Adrenal gland (tissue), 12 donors: ENCODE data around the gene ZNF138. TPM values are rescaled to one million over a fixed set of nuclear protein-coding genes. Genes with fewer than 3 reads are reported as not detected.

ENCODE experiments used
- DNase-seq, 7 donors: peaks; one replicate each; pipeline ENCODE4 v3.0.0-alpha.2; 2019 to 2020
- H3K27ac ChIP-seq, 5 donors: fragments of 200-600 bp; sonication (generic) in 4 of 5; 1 replicate in 3 of 5; 2 replicates in 2 of 5; pipeline versions ENCODE4 v1.5.1 to v1.8.0; 2016 to 2020; ENCODE audit warnings: mild to moderate bottlenecking in 1 of 5
- H3K27me3 ChIP-seq: fragments of 200-600 bp; 2 replicates; pipeline ENCODE4 v1.8.0; 2021
- H3K36me3 ChIP-seq, 2 donors: fragments of 200-600 bp; replicated peaks in 1 of 2; 1 replicate in 1 of 2; 2 replicates in 1 of 2; pipeline versions ENCODE4 v1.5.1 to v1.8.0; 2018 to 2022
- H3K4me1 ChIP-seq, 2 donors: fragments of 200-600 bp; replicated peaks in 1 of 2; 1 replicate in 1 of 2; 2 replicates in 1 of 2; pipeline versions ENCODE4 v1.5.1 to v1.8.0; 2018 to 2021
- H3K4me3 ChIP-seq, 4 donors: fragments of 200-600 bp; sonication (generic) in 3 of 4; one replicate each; pipeline ENCODE4 v1.5.1; 2016 to 2018
- H3K9me3 ChIP-seq, 3 donors: fragments of 200-600 bp; sonication (generic) in 1 of 3; replicated peaks in 1 of 3; 1 replicate in 2 of 3; 2 replicates in 1 of 3; pipeline versions ENCODE4 v1.5.1 to v1.8.0; 2016 to 2021
- POLR2A ChIP-seq, 2 donors: fragments of 450-650 bp; IDR thresholded peaks; one replicate each; pipeline ENCODE4 v1.6.1; 2017; ENCODE audit warnings: antibody characterized with exemption in 2 of 2, mild to moderate bottlenecking in 2 of 2, moderate library complexity in 1 of 2
- WGBS, 4 donors: extraction: QIAGEN DNeasy Blood & Tissue Kit in 2 of 4; methylation state at CpG; one replicate each; pipeline versions ENCODE4 v1.1.5 to v1.1.7; 2013 to 2017; 5-methylcytosine and 5-hydroxymethylcytosine counted together
- intact Hi-C, 2 donors: fragments of 100-400 bp; cut with DNase I; formaldehyde crosslinking; loops; one replicate each; pipeline versions ENCODE4 v1.14.1 to v1.15.0; 2022 to 2023
- polyA plus RNA-seq, 3 donors: library from polyadenylated mRNA; stranded (reverse); fragments of 200-250 nt in 2 of 3; fragments of 350-450 nt in 1 of 3; fragmentation: Illumina TruSeq in 1 of 3; extraction: RNeasy Lipid Tissue Mini Kit (QIAGEN cat#74804) in 1 of 3; gene quantifications; one replicate each; pipeline ENCODE4 v1.2.3, GENCODE V29; 2013 to 2014
- total RNA-seq, 9 donors: library from RNA; depleted of rRNA in 4 of 9; stranded (reverse); fragments of >200 nt in 4 of 9; fragments of 120-200 nt in 1 of 9; fragmentation: NEBNext Ultra II Directional in 1 of 9; extraction: Animal tissue kit (Norgen Biotek cat#: 25700) in 1 of 9; gene quantifications; one replicate each; pipeline versions ENCODE4 v1.1.0 to v1.2.4, GENCODE V29; 2013 to 2023
- TF ChIP-seq, protein P1 (sequence below), 6 experiments: fragments of 450-650 bp in 4 of 6; fragments of 200-600 bp in 2 of 6; sonication (generic) in 1 of 6; IDR thresholded peaks; 1 replicate in 5 of 6; 2 replicates in 1 of 6; pipeline versions ENCODE4 v1.5.1 to v1.8.0; 2016 to 2021; ENCODE audit warnings: antibody characterized with exemption in 6 of 6, mild to moderate bottlenecking in 2 of 6, moderate library complexity in 1 of 6
- donor health status: healthy with polysubstance abuse.
- donor health status: Bipolar disorder and iron deficiency.
- donor health status: DM: yes; HTN: yes; CAD: no.
- donor health status: DM: no; HTN: no; CAD: no.
- donor health status: DM: no; HTN: no; CAD: no.
- donor health status: DM: yes; HTN: yes; CAD: no.

ZNF138 gene
- total and polyA plus RNA-seq, 12 donors = 6.1 to 29.3 (median 14.7) TPM

DNA sequence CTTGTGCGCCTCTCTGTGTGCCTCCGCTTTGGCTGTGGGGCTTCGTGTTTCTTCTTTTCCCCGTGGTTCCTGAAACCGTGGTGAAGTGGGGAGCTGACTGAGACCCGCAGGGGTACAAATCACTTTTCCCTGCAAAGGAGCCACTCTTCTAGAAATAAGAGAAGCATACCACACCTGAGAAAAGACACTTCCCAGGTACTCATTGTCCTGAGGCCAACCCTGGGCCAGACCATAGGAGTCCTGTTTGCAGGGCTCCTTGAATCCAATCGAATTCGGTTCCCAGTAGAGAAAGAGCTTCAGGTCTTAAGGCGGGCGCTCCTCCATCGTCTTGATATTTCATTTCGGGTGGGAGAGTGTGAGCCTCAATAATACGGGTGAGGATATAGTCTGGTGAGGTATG is 76.4 kb downstream of the ZNF138 start:
- 89 to 93% (median 91%) methylated on average over 12 to 13 of the region's 13 CpGs for WGBS, 4 donors
- intact Hi-C loops = no loop called here
- H3K4me3 ChIP-seq = no peak overlapping the region
- no peaks in the 10 kb centered on the region for H3K27me3 ChIP-seq
- H3K36me3 ChIP-seq = no peaks in the 10 kb centered on the region
- no peaks in the 10 kb centered on the region for H3K4me1 ChIP-seq
- DNase-seq = peak in 2 of 7 donors; percentile 7 to 17
- H3K27ac ChIP-seq = no peak overlapping the region
- TF ChIP-seq POLR2A (IDR thresholded peaks at IDR 0.05) = no peak
- TF ChIP-seq, protein P1, sequence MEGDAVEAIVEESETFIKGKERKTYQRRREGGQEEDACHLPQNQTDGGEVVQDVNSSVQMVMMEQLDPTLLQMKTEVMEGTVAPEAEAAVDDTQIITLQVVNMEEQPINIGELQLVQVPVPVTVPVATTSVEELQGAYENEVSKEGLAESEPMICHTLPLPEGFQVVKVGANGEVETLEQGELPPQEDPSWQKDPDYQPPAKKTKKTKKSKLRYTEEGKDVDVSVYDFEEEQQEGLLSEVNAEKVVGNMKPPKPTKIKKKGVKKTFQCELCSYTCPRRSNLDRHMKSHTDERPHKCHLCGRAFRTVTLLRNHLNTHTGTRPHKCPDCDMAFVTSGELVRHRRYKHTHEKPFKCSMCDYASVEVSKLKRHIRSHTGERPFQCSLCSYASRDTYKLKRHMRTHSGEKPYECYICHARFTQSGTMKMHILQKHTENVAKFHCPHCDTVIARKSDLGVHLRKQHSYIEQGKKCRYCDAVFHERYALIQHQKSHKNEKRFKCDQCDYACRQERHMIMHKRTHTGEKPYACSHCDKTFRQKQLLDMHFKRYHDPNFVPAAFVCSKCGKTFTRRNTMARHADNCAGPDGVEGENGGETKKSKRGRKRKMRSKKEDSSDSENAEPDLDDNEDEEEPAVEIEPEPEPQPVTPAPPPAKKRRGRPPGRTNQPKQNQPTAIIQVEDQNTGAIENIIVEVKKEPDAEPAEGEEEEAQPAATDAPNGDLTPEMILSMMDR (IDR thresholded peaks at IDR 0.05) = no peak
- no peaks in the 10 kb centered on the region for H3K9me3 ChIP-seq

- Histone ChIP-seq H3K27ac (no peak overlapping the region), H3K36me3 (no peaks in the 10 kb centered on the region), H3K4me1 (no peaks in the 10 kb centered on the region), H3K4me3 (no peak overlapping the region), H3K9me3 (no peaks in the 10 kb centered on the region), H3K27me3 (no peaks in the 10 kb centered on the region)
- WGBS, 4 donors = 73 to 89% (median 76%) methylated on average over 6 to 8 of the region's 8 CpGs
- intact Hi-C loops = no loop called here
- DNase-seq = peak in 2 of 7 donors; percentile 12 to 38
- TF ChIP-seq, protein P1 (IDR thresholded peaks at IDR 0.05) = no peak
- no peak for TF ChIP-seq POLR2A (IDR thresholded peaks at IDR 0.05)
Measured at GRCh38 chr7:64871761-64872160, 77.5 kb downstream of the ZNF138 start.

DNA sequence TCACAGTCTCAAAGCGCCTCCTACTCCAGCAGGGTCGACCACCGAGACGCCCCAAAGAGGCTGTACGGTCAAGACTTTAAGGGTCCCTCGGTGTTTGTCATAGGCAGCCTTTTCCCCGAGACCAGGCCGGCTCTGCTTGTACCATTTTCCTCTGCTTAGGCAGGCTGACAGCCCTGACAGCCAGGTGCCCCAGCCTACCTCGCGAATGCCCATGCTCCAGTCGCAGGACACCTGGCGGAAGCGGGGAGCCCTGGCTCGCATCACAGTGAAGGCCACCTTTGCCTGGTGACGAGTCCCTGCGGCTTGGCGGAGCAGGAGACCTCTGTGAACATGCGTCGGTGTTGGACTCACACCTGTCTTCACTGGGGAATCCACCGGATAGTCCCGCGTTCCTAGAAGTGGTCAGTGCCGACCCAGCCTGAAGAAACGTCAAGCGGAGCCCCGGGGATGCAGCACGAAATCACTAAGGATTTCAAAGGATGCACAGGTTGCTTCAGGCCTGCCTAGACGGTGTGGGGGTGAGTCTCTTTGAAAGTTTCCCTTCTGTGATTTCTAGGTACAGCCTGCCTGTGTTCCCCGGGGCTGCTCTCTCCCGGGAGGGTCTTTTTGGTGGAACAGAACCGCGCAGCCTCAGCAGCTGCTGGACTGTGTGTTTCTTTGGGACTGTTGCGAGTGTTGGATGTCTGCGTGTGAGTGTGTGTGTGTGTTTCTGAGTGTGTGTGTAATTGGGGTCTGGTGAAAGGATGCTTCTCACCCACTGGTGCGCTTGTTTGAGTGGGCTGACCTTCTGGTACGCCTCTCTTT is 78.3 kb downstream of the ZNF138 start:
- intact Hi-C loops = no loop called here
- TF ChIP-seq POLR2A (IDR thresholded peaks at IDR 0.05) = no peak
- TF ChIP-seq, protein P1 (IDR thresholded peaks at IDR 0.05) = no peak
- no peak overlapping the region for H3K27ac ChIP-seq
- H3K36me3 ChIP-seq = no peaks in the 10 kb centered on the region
- H3K27me3 ChIP-seq = no peaks in the 10 kb centered on the region
- H3K4me1 ChIP-seq = no peaks in the 10 kb centered on the region
- DNase-seq = peak in 1 of 7 donors; percentile 36
- no peak overlapping the region for H3K4me3 ChIP-seq
- no peaks in the 10 kb centered on the region for H3K9me3 ChIP-seq
- WGBS, 4 donors = 85 to 92% (median 90%) methylated on average over 28 to 36 of the region's 36 CpGs

- intact Hi-C loops = no loop called here
- Histone ChIP-seq H3K9me3 (no peaks in the 10 kb centered on the region), H3K36me3 (no peaks in the 10 kb centered on the region), H3K4me3 (no peak overlapping the region), H3K27ac (no peak overlapping the region), H3K27me3 (no peaks in the 10 kb centered on the region), H3K4me1 (no peaks in the 10 kb centered on the region)
- no peak for DNase-seq
- 94 to 98% (median 95%) methylated on average over 10 of the region's 10 CpGs for WGBS, 4 donors
- TF ChIP-seq, protein P1 (IDR thresholded peaks at IDR 0.05) = no peak
- TF ChIP-seq POLR2A (IDR thresholded peaks at IDR 0.05) = no peak
Measured at GRCh38 chr7:64873155-64873500, 78.9 kb downstream of the ZNF138 start.
